WTC11 (cell line): Measurements from ENCODE around the gene THY1. TPM values are rescaled to one million over a fixed set of nuclear protein-coding genes. Genes with fewer than 3 reads are reported as not detected.
"Not testable (repeated sequence)": the region's sequence is repeated elsewhere in the genome, so short reads cannot be mapped to it uniquely, and the experiment has no call there.

Experiments used
- ATAC-seq: fragments of 200-7000 bp; cut with Tn5 transposase; 2 replicates; pipeline ENCODE4 v1.10.0; 2021; ENCODE audit warnings: mild to moderate bottlenecking, moderate library complexity
- CTCF ChIA-PET: fragments of 300-600 bp; sonication (Branson Sonifier 250); formaldehyde crosslinking; loops from one replicate; lab custom pipeline; 2021; ENCODE audit warnings: antibody characterized with exemption; lab: Charles Lee
- POLR2A ChIA-PET: fragments of 350-600 bp; sonication (Branson Sonifier 250); formaldehyde crosslinking; loops from one replicate; lab custom pipeline; 2021; ENCODE audit warnings: antibody characterized with exemption; lab: Charles Lee
- DNase-seq: peaks from one replicate; pipeline ENCODE4 v3.0.0; 2021; ENCODE audit warnings: low spot score
- H3K27ac Mint-ChIP-seq: 2 replicates; pipeline ENCODE4 v1.8.0; 2021; ENCODE audit warnings: mixed read lengths
- H3K27me3 Mint-ChIP-seq: 2 replicates; pipeline ENCODE4 v1.8.0; 2021; ENCODE audit warnings: low read depth, mild to moderate bottlenecking, moderate library complexity, mixed read lengths
- H3K36me3 Mint-ChIP-seq: 2 replicates; pipeline ENCODE4 v1.8.0; 2021; ENCODE audit warnings: mixed read lengths
- H3K4me1 Mint-ChIP-seq: 2 replicates; pipeline ENCODE4 v1.8.0; 2022; ENCODE audit warnings: mixed read lengths
- H3K4me3 Mint-ChIP-seq: 2 replicates; pipeline ENCODE4 v1.8.0; 2021; ENCODE audit warnings: mild to moderate bottlenecking, moderate library complexity, mixed read lengths
- H3K9me3 Mint-ChIP-seq: 2 replicates; pipeline ENCODE4 v1.8.0; 2021; ENCODE audit warnings: mixed read lengths
- CBFB ChIP-seq: sonication (generic); formaldehyde crosslinking; IDR thresholded peaks from 2 replicates; pipeline ENCODE4 v1.8.1; 2022; ENCODE audit warnings: mild to moderate bottlenecking, low read depth, missing genetic modification reagents
- CREM ChIP-seq: sonication (generic); formaldehyde crosslinking; IDR thresholded peaks from 2 replicates; pipeline ENCODE4 v1.8.1; 2022; ENCODE audit warnings: mild to moderate bottlenecking, missing genetic modification reagents, moderate library complexity
- EMX1 ChIP-seq: fragments of 250-450 bp; sonication (Bioruptor Pico); IDR thresholded peaks from 2 replicates; pipeline ENCODE4 v1.8.0; 2021; ENCODE audit warnings: mild to moderate bottlenecking
- ERG ChIP-seq: fragments of 250-450 bp; sonication (Bioruptor Pico); IDR thresholded peaks from 2 replicates; pipeline ENCODE4 v1.8.0; 2021; ENCODE audit warnings: mild to moderate bottlenecking
- ESRRA ChIP-seq: sonication (generic); formaldehyde crosslinking; IDR thresholded peaks from 2 replicates; pipeline ENCODE4 v1.8.1; 2022; ENCODE audit warnings: mild to moderate bottlenecking, missing genetic modification reagents, borderline replicate concordance
- GABPB1 ChIP-seq: sonication (generic); formaldehyde crosslinking; IDR thresholded peaks from 2 replicates; pipeline ENCODE4 v1.8.1; 2023; ENCODE audit warnings: mild to moderate bottlenecking, missing genetic modification reagents
- OVOL2 ChIP-seq: fragments of 250-450 bp; sonication (Bioruptor Pico); IDR thresholded peaks from 2 replicates; pipeline ENCODE4 v1.9.0; 2021; ENCODE audit warnings: mild to moderate bottlenecking, borderline replicate concordance
- SP1 ChIP-seq: sonication (generic); formaldehyde crosslinking; conservative IDR thresholded peaks from 2 replicates; pipeline ENCODE4 v1.8.1; 2022; ENCODE audit warnings: missing genetic modification reagents
- TEAD1 ChIP-seq: sonication (generic); formaldehyde crosslinking; IDR thresholded peaks from 2 replicates; pipeline ENCODE4 v1.8.0; 2022; ENCODE audit warnings: mild to moderate bottlenecking, missing genetic modification reagents
- ZNF121 ChIP-seq: sonication (generic); formaldehyde crosslinking; IDR thresholded peaks from 2 replicates; pipeline ENCODE4 v1.8.0; 2023; ENCODE audit warnings: missing genetic modification reagents
- ZNF396 ChIP-seq: fragments of 250-450 bp; sonication (Bioruptor Pico); IDR thresholded peaks from 2 replicates; pipeline ENCODE4 v1.8.0; 2021; ENCODE audit warnings: mild to moderate bottlenecking, moderate library complexity, borderline replicate concordance
- total RNA-seq: library from RNA; stranded (reverse); gene quantifications from 3 replicates; pipeline ENCODE4 v1.2.3, GENCODE V29; 2021
- TF ChIP-seq, protein P1 (sequence below): sonication (generic); formaldehyde crosslinking; IDR thresholded peaks from 2 replicates; pipeline ENCODE4 v1.8.0; 2023; ENCODE audit warnings: missing genetic modification reagents, mild to moderate bottlenecking, borderline replicate concordance
- TF ChIP-seq, protein P2 (sequence below): sonication (generic); formaldehyde crosslinking; IDR thresholded peaks from 2 replicates; pipeline ENCODE4 v1.8.0; 2023; ENCODE audit warnings: mild to moderate bottlenecking, missing genetic modification reagents
- TF ChIP-seq, protein P3 (sequence below): sonication (generic); formaldehyde crosslinking; IDR thresholded peaks from 2 replicates; pipeline ENCODE4 v1.8.1; 2022; ENCODE audit warnings: mild to moderate bottlenecking, moderate library complexity, missing genetic modification reagents

THY1 gene
- total RNA-seq, 1 experiment from 2014 or later: 325 TPM

DNA sequence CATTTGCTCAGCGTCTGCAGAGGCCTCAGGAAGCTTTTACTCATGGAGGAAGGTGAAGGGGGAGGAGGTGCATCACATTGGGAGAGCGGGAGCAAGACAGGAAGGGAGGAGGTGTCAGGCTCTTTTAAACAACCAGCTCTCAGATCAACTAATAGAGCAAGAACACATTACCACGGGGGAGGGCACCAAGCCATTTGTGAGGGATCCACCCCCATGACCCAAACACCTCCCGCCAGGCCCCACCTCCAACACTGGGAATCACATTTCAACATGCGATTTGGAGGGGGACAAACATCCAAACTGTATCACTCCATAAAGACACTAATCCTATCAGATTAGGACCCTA, 18.9 kb upstream of the THY1 start:
- DNase-seq (no peak), ATAC-seq (peak; percentile 83)
- ChIA-PET POLR2A (no interaction called here), CTCF (interaction anchor here (0.8 to 1.3 kb wide), 4 partner anchors 9 to 85 kb away, joined by 3 to 4 read pairs (median 4); no protein-coding TSS in a partner anchor)
- Mint-ChIP-seq H3K27ac (no peak overlapping the region; the same call in 1 of the 2 replicates), H3K36me3 (peaks cover 6% of the 10 kb centered on the region), H3K27me3 (no peaks in the 10 kb centered on the region; the same call in 1 of the 2 replicates), H3K9me3 (peaks cover 5% of the 10 kb centered on the region), H3K4me1 (peaks cover 35% of the 10 kb centered on the region), H3K4me3 (no peak overlapping the region)
- TF ChIP-seq, protein P1, sequence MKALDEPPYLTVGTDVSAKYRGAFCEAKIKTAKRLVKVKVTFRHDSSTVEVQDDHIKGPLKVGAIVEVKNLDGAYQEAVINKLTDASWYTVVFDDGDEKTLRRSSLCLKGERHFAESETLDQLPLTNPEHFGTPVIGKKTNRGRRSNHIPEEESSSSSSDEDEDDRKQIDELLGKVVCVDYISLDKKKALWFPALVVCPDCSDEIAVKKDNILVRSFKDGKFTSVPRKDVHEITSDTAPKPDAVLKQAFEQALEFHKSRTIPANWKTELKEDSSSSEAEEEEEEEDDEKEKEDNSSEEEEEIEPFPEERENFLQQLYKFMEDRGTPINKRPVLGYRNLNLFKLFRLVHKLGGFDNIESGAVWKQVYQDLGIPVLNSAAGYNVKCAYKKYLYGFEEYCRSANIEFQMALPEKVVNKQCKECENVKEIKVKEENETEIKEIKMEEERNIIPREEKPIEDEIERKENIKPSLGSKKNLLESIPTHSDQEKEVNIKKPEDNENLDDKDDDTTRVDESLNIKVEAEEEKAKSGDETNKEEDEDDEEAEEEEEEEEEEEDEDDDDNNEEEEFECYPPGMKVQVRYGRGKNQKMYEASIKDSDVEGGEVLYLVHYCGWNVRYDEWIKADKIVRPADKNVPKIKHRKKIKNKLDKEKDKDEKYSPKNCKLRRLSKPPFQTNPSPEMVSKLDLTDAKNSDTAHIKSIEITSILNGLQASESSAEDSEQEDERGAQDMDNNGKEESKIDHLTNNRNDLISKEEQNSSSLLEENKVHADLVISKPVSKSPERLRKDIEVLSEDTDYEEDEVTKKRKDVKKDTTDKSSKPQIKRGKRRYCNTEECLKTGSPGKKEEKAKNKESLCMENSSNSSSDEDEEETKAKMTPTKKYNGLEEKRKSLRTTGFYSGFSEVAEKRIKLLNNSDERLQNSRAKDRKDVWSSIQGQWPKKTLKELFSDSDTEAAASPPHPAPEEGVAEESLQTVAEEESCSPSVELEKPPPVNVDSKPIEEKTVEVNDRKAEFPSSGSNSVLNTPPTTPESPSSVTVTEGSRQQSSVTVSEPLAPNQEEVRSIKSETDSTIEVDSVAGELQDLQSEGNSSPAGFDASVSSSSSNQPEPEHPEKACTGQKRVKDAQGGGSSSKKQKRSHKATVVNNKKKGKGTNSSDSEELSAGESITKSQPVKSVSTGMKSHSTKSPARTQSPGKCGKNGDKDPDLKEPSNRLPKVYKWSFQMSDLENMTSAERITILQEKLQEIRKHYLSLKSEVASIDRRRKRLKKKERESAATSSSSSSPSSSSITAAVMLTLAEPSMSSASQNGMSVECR: no peak
- no peak for TF ChIP-seq ZNF396 (CRISPR knock-in tag)
- TF ChIP-seq, protein P2, sequence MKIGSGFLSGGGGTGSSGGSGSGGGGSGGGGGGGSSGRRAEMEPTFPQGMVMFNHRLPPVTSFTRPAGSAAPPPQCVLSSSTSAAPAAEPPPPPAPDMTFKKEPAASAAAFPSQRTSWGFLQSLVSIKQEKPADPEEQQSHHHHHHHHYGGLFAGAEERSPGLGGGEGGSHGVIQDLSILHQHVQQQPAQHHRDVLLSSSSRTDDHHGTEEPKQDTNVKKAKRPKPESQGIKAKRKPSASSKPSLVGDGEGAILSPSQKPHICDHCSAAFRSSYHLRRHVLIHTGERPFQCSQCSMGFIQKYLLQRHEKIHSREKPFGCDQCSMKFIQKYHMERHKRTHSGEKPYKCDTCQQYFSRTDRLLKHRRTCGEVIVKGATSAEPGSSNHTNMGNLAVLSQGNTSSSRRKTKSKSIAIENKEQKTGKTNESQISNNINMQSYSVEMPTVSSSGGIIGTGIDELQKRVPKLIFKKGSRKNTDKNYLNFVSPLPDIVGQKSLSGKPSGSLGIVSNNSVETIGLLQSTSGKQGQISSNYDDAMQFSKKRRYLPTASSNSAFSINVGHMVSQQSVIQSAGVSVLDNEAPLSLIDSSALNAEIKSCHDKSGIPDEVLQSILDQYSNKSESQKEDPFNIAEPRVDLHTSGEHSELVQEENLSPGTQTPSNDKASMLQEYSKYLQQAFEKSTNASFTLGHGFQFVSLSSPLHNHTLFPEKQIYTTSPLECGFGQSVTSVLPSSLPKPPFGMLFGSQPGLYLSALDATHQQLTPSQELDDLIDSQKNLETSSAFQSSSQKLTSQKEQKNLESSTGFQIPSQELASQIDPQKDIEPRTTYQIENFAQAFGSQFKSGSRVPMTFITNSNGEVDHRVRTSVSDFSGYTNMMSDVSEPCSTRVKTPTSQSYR: no peak
- TF ChIP-seq, protein P3, sequence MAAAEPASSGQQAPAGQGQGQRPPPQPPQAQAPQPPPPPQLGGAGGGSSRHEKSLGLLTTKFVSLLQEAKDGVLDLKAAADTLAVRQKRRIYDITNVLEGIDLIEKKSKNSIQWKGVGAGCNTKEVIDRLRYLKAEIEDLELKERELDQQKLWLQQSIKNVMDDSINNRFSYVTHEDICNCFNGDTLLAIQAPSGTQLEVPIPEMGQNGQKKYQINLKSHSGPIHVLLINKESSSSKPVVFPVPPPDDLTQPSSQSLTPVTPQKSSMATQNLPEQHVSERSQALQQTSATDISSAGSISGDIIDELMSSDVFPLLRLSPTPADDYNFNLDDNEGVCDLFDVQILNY (CRISPR knock-in tag): no peak
- no peak for TF ChIP-seq OVOL2 (CRISPR knock-in tag)
- TF ChIP-seq CBFB (CRISPR knock-in tag): no peak
- TF ChIP-seq EMX1 (CRISPR knock-in tag): no peak
- TF ChIP-seq GABPB1: no peak
- TF ChIP-seq TEAD1: no peak
- TF ChIP-seq ERG (CRISPR knock-in tag): no peak
- no peak for TF ChIP-seq ESRRA (CRISPR knock-in tag)
- no peak for TF ChIP-seq CREM (CRISPR knock-in tag)
- TF ChIP-seq SP1 (CRISPR knock-in tag): no peak

DNA sequence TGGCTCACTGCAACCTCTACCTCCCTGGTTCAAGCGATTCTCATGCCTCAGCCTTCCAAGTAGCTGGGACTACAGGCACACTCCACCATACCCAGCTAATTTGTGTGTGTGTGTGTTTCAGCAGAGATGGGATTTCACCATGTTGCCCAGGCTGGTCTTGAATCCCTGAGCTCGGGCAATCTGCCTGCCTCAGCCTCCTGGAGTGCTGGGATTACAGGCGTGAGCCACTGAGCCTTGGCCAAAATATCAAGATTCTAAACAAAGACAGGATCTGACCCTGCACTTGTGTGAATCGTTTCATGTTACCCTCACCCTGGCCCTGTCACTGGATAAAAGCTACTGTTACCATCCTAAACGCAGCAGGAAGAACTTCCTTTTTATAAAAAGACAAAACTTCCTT, 15.6 kb upstream of the THY1 start:
- ATAC-seq (no peak), DNase-seq (no peak)
- Mint-ChIP-seq H3K4me1 (peaks cover 43% of the 10 kb centered on the region), H3K9me3 (peaks cover 9% of the 10 kb centered on the region), H3K4me3 (no peak overlapping the region), H3K27me3 (no peaks in the 10 kb centered on the region; the same call in 1 of the 2 replicates), H3K27ac (no peak overlapping the region), H3K36me3 (peaks cover 9% of the 10 kb centered on the region)
- TF ChIP-seq, protein P1: no peak
- peak; percentile 53; the same call in 1 of the 2 replicates for TF ChIP-seq ZNF121 (CRISPR knock-in tag)
- CTCF ChIA-PET: interaction anchor here (1.2 to 1.7 kb wide), 4 partner anchors 36 to 134 kb away, joined by 3 to 6 read pairs (median 5); no protein-coding TSS in a partner anchor
- POLR2A ChIA-PET: no interaction called here

DNA sequence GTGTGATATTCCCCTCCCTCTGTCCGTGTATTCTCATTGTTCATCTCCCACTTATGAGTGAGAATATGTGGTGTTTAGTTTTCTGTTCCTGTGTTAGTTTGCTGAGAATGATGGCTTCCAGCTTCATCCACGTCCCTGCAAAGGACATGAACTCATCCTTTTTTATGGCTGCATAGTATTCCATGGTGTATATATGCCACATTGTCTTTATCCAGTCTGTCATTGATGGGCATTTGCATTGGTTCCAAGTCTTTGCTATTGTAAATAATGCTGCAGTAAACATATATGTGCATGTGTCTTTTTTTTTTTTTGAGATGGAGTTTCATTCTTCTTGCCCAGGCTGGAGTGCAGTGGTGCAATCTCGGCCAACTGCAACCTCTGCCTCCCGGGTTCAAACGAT, 14.5 kb upstream of the THY1 start:
- ATAC-seq, DNase-seq, CTCF ChIA-PET, H3K27ac Mint-ChIP-seq, H3K27me3 Mint-ChIP-seq, H3K9me3 Mint-ChIP-seq, H3K4me3 Mint-ChIP-seq, H3K36me3 Mint-ChIP-seq: not testable (repeated sequence)
- H3K4me1 Mint-ChIP-seq: peaks cover 49% of the 10 kb centered on the region
- POLR2A ChIA-PET: interaction anchor here (0.7 kb wide), 1 partner anchor 512 kb away, joined by 3 read pairs; the partner anchor contains the start of gene BCL9L
